ENCODE results near the gene LMAN1.

DNA sequence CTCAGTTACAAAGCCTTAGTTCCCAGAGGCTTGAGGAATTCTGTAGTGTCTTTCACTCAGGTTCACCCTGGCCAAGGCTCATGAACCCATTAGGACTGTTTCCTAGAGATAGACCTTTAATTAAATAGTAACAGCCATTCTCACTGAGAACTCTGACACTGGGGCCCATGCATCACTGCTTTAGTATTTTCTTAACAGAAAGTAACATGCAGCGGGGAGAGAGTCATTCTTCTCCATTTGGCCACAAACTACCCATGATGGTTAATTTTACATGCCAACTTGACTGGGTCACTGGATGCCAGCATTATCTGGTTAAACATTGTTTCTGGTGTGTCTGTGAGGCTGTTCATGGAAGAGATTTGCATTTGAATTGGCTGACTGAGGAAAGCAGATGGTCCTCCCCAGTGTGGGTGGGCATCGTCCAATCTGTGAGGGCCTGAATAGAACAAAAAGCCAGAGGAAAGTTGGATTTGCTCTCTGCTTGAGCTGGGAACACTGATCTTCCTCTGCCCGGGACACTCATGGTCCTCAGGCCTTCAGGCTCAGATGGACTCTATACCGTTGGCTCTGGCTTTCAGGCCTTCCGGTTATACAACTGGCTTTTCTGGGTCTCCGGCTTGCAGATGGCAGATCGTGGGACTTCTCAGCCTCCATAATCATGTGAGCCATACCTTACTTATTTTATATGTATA lies 35.0 kb downstream of the LMAN1 start:
- TF ChIP-seq CTCF (IDR thresholded peaks at IDR 0.05) (no peak), POLR2A (IDR thresholded peaks at IDR 0.05) (no peak)
